Mesendoderm (in vitro differentiated cells): Measurements from ENCODE around the gene KLK5.
A peak's percentile ranks its signal among the peaks of the same experiment; 100 is the strongest.

Source experiments
- DNase-seq: peaks from one replicate; pipeline ENCODE4 v3.0.0; 2013
- H2AK5ac ChIP-seq: 2 replicates; pipeline ENCODE4 v1.6.1; 2013; ENCODE audit warnings: low read length, inconsistent platforms
- H2BK120ac ChIP-seq: 2 replicates; pipeline ENCODE4 v1.6.1; 2013; ENCODE audit warnings: low read depth, mild to moderate bottlenecking, low read length, moderate library complexity, mixed read lengths
- H2BK15ac ChIP-seq: replicated peaks from 2 replicates; pipeline ENCODE4 v1.6.1; 2013; ENCODE audit warnings: low read depth, mild to moderate bottlenecking, moderate library complexity
- H2BK5ac ChIP-seq: 2 replicates; pipeline ENCODE4 v1.6.1; 2013; ENCODE audit warnings: low read length, inconsistent platforms
- H3K18ac ChIP-seq: 2 replicates; pipeline ENCODE4 v1.6.1; 2013; ENCODE audit warnings: mild to moderate bottlenecking, low read length, mixed read lengths
- H3K23ac ChIP-seq: one replicate; pipeline ENCODE4 v1.6.1; 2013; ENCODE audit warnings: low read length
- H3K27ac ChIP-seq: 2 replicates; pipeline ENCODE4 v1.5.1; 2013; ENCODE audit warnings: low read depth, mild to moderate bottlenecking, inconsistent platforms, low read length, moderate library complexity
- H3K27me3 ChIP-seq: 2 replicates; pipeline ENCODE4 v1.6.1; 2013; ENCODE audit warnings: low read length, control low read depth, mild to moderate bottlenecking, inconsistent platforms; ENCODE audit not compliant: insufficient read depth, poor library complexity
- H3K36me3 ChIP-seq: 2 replicates; pipeline ENCODE4 v1.6.1; 2013; ENCODE audit warnings: low read length, inconsistent platforms; ENCODE audit not compliant: control insufficient read depth, insufficient read depth
- H3K4ac ChIP-seq: one replicate; pipeline ENCODE4 v1.6.1; 2013; ENCODE audit warnings: low read depth, mild to moderate bottlenecking, low read length, moderate library complexity
- H3K4me1 ChIP-seq: 2 replicates; pipeline ENCODE4 v1.6.1; 2013; ENCODE audit warnings: low read depth, low read length, inconsistent platforms; ENCODE audit not compliant: control insufficient read depth
- H3K4me2 ChIP-seq: 2 replicates; pipeline ENCODE4 v1.6.1; 2013; ENCODE audit warnings: low read length
- H3K4me3 ChIP-seq: 2 replicates; pipeline ENCODE4 v1.5.1; 2013; ENCODE audit warnings: mild to moderate bottlenecking, low read length
- H3K56ac ChIP-seq: one replicate; pipeline ENCODE4 v1.6.1; 2013; ENCODE audit warnings: low read length
- H3K79me1 ChIP-seq: 2 replicates; pipeline ENCODE4 v1.6.1; 2013; ENCODE audit warnings: low read length, inconsistent platforms
- H3K79me2 ChIP-seq: 2 replicates; pipeline ENCODE4 v1.6.1; 2013; ENCODE audit warnings: mild to moderate bottlenecking, low read length; ENCODE audit not compliant: control insufficient read depth, insufficient read depth
- H3K9ac ChIP-seq: 2 replicates; pipeline ENCODE4 v1.6.1; 2013; ENCODE audit warnings: low read length, inconsistent platforms
- H4K5ac ChIP-seq: one replicate; pipeline ENCODE4 v1.6.1; 2013; ENCODE audit warnings: low read length
- H4K8ac ChIP-seq: one replicate; pipeline ENCODE4 v1.6.1; 2013; ENCODE audit warnings: low read depth, mild to moderate bottlenecking, control low read depth, low read length, moderate library complexity
- WGBS: extraction: QIAGEN DNeasy Blood & Tissue Kit; methylation state at CpG from one replicate; pipeline ENCODE4 v1.1.7; 2013; ENCODE audit warnings: low lambda C conversion rate, missing lambda C conversion rate; ENCODE audit not compliant: insufficient coverage; ENCODE audit errors: extremely low coverage; 5-methylcytosine and 5-hydroxymethylcytosine counted together

Gene KLK5

DNA sequence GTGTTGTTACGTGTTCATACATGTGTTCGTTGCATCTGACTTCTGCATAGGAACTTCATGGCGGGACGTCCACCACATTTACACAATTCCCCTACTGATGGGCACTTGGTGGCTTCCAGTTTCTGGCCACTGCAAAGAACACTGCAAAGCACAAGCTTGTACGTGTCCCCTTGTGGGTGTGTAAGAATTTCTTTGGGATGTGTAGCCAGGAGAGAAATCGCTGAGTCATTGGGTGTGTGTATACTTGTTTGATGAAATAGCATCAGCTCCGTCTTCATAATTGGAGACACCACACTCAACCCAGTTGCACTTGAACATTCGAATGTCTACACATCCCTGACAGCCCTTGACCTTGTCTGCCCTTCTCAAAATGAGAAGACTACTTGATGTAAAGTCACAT lies 19.2 kb downstream of the KLK5 start:
- H3K79me2 ChIP-seq: no peaks in the 10 kb centered on the region
- no peak overlapping the region for H2BK15ac ChIP-seq
- H3K23ac ChIP-seq: no peak overlapping the region
- no peaks in the 10 kb centered on the region for H3K79me1 ChIP-seq
- no peak overlapping the region for H3K4me2 ChIP-seq
- H3K4me1 ChIP-seq: no peaks in the 10 kb centered on the region
- no peak overlapping the region for H3K4me3 ChIP-seq
- H3K36me3 ChIP-seq: no peaks in the 10 kb centered on the region
- H3K27ac ChIP-seq: no peak overlapping the region
- no peak overlapping the region for H3K18ac ChIP-seq
- DNase-seq: no peak
- H3K27me3 ChIP-seq: no peaks in the 10 kb centered on the region
- no CpG with 5 or more reads among the region's 8 CpGs for WGBS
- no peak overlapping the region for H4K8ac ChIP-seq
- no peak overlapping the region for H2BK120ac ChIP-seq
- no peak overlapping the region for H3K4ac ChIP-seq
- no peak overlapping the region for H4K5ac ChIP-seq
- H3K9ac ChIP-seq: no peak overlapping the region
- no peak overlapping the region for H2BK5ac ChIP-seq
- H2AK5ac ChIP-seq: no peak overlapping the region
- no peak overlapping the region for H3K56ac ChIP-seq

DNA sequence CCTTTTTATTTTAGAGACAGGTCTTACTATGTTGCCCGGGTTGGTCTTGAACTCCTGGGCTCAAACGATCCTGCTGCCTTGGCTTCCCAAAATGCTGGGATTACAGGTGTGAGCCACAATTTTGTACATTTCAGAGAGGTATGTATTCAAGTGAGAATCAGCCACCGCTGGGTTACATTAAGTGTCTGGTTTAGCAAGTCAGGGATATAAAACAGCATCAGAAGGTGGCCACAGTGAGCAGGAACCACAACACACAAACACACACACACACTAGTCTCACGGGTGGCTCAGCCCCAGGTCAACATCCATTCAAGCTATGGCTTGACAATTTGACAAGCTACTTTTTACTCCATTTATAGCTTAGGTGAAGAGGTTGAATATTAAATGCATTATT lies 20.2 kb downstream of the KLK5 start:
- no peak overlapping the region for H4K5ac ChIP-seq
- H3K27me3 ChIP-seq: no peaks in the 10 kb centered on the region
- H3K79me1 ChIP-seq: no peaks in the 10 kb centered on the region
- no peaks in the 10 kb centered on the region for H3K4me1 ChIP-seq
- no peak overlapping the region for H2BK15ac ChIP-seq
- H3K56ac ChIP-seq: no peak overlapping the region
- H3K36me3 ChIP-seq: no peaks in the 10 kb centered on the region
- no peak overlapping the region for H3K4ac ChIP-seq
- H3K4me3 ChIP-seq: no peak overlapping the region
- no peak overlapping the region for H2BK5ac ChIP-seq
- H2BK120ac ChIP-seq: no peak overlapping the region
- no peak for DNase-seq
- no peak overlapping the region for H3K4me2 ChIP-seq
- H2AK5ac ChIP-seq: no peak overlapping the region
- no peak overlapping the region for H3K9ac ChIP-seq
- no peak overlapping the region for H3K27ac ChIP-seq
- no peak overlapping the region for H3K18ac ChIP-seq
- no peak overlapping the region for H3K23ac ChIP-seq
- H4K8ac ChIP-seq: no peak overlapping the region
- no CpG with 5 or more reads among the region's 4 CpGs for WGBS
- no peaks in the 10 kb centered on the region for H3K79me2 ChIP-seq

DNA sequence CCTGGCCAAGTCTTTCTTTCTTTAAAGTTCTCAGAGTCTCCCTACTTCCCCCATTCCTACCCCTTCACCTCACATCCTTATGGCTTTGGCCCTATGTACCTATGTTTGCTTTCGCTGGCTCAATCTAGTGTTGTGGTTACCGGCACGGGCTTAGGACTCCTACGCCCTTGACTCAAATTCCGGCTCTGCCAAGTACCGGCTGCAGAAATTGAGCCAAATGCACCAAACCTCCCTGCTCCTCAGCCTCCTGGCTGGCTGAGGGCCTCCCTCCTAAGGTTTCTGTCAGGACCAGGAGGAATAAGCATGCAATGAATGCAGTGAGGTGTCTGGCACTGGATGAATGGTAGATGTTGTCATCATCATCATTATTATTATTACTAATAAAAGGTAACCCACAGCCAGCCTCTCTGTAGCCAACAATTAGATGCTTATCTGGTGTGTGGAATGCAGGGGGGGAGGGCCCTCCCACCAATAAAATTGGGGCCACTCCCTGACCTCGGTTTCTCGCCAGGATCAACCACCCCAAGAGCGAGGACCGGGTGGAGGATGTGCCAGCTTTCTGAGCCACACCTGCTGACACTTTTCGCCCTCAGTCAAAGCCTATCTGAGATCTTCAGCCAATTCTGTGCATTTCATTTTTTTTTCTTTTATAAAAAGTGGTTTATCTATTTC lies 20.7 kb downstream of the KLK5 start:
- Histone ChIP-seq H2BK120ac (no peak overlapping the region), H3K18ac (no peak overlapping the region), H2BK15ac (no peak overlapping the region), H3K36me3 (no peaks in the 10 kb centered on the region), H3K79me1 (no peaks in the 10 kb centered on the region), H3K23ac (no peak overlapping the region), H3K79me2 (no peaks in the 10 kb centered on the region), H2BK5ac (no peak overlapping the region), H2AK5ac (no peak overlapping the region), H3K56ac (no peak overlapping the region), H3K4ac (no peak overlapping the region), H3K27ac (no peak overlapping the region), H4K5ac (no peak overlapping the region), H3K4me1 (no peaks in the 10 kb centered on the region), H4K8ac (no peak overlapping the region), H3K4me3 (no peak overlapping the region), H3K27me3 (no peaks in the 10 kb centered on the region), H3K4me2 (no peak overlapping the region), H3K9ac (no peak overlapping the region)
- DNase-seq: no peak
- no CpG with 5 or more reads among the region's 11 CpGs for WGBS

DNA sequence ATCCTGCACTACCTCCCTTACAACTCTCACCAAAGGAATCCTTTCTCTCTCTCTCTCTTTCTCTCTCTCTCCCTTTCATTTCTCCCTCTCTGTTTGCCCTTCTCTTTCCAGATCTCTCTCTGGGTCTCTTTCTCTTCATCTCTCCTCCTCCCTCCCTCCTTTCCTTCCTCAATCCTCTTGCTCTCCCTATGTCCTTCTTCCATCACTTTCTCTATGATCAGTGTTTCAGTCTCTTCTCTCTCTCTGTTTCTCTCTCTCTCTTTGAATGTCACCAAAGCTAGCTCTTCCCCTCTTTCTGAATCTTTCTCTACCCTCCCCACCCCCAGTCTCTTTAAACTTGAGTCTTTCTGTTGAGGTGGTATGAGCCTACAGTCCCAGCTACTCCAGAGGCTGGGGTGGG lies 21.8 kb downstream of the KLK5 start:
- Histone ChIP-seq H3K36me3 (no peaks in the 10 kb centered on the region), H3K56ac (no peak overlapping the region), H3K79me2 (no peaks in the 10 kb centered on the region), H2BK5ac (no peak overlapping the region), H3K27me3 (no peaks in the 10 kb centered on the region), H2AK5ac (no peak overlapping the region), H3K9ac (no peak overlapping the region), H3K27ac (no peak overlapping the region), H3K4ac (no peak overlapping the region), H4K5ac (no peak overlapping the region), H2BK120ac (no peak overlapping the region), H2BK15ac (no peak overlapping the region), H3K18ac (no peak overlapping the region), H3K4me1 (no peaks in the 10 kb centered on the region), H4K8ac (no peak overlapping the region), H3K4me2 (no peak overlapping the region), H3K23ac (no peak overlapping the region), H3K4me3 (no peak overlapping the region), H3K79me1 (no peaks in the 10 kb centered on the region)
- no peak for DNase-seq

DNA sequence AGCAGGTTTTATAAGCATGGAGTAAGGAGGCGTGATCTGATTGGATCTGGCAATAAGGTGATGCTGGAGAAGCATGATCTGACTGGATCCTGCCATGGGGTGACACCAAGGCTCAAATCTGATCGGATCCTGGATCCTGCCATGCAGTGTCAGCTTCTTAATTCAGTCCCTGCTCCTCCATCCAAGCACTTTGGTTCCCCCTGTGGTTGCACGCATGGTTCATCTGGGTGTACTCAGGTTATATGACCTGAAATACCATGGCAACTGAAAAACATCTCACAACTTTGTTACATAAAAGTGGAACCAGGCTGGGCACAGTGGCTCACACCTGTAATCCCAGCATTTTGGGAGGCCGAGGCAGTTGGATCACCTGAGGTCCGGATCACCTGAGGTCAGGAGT lies 24.0 kb downstream of the KLK5 start:
- H3K4ac ChIP-seq: no peak overlapping the region
- H3K27ac ChIP-seq: no peak overlapping the region
- no peak overlapping the region for H2BK5ac ChIP-seq
- peak; percentile 50 for DNase-seq
- H3K9ac ChIP-seq: no peak overlapping the region
- H3K79me2 ChIP-seq: no peaks in the 10 kb centered on the region
- H2BK120ac ChIP-seq: no peak overlapping the region
- no peak overlapping the region for H3K4me2 ChIP-seq
- no CpG with 5 or more reads among the region's 5 CpGs for WGBS
- no peaks in the 10 kb centered on the region for H3K36me3 ChIP-seq
- no peaks in the 10 kb centered on the region for H3K4me1 ChIP-seq
- H2BK15ac ChIP-seq: no peak overlapping the region
- no peak overlapping the region for H3K18ac ChIP-seq
- no peak overlapping the region for H3K23ac ChIP-seq
- no peaks in the 10 kb centered on the region for H3K79me1 ChIP-seq
- H3K27me3 ChIP-seq: no peaks in the 10 kb centered on the region
- H4K5ac ChIP-seq: no peak overlapping the region
- H2AK5ac ChIP-seq: no peak overlapping the region
- no peak overlapping the region for H3K4me3 ChIP-seq
- no peak overlapping the region for H3K56ac ChIP-seq
- no peak overlapping the region for H4K8ac ChIP-seq

DNA sequence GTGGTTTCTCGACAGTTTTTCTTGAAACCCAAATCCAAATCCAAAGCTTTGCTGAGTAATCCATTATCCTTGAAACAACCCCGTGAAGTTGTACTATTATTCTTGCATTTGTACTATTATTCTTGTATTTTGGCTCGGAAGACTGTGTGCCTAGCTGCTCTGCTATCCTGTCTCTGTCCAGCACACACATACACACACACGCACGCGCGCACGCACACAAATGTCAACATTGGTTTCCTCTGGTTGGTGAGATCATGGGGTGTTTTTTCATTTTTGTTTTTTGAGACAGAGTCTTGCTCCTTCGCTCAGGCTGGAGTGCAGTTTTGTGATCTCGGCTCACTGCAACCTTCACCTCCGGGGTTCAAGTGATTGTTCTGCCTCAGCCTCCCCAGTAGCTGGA lies 26.7 kb downstream of the KLK5 start:
- no CpG with 5 or more reads among the region's 11 CpGs for WGBS
- no peak overlapping the region for H3K56ac ChIP-seq
- H3K27me3 ChIP-seq: no peaks in the 10 kb centered on the region
- DNase-seq: no peak
- H4K8ac ChIP-seq: no peak overlapping the region
- H3K4me3 ChIP-seq: no peak overlapping the region
- no peaks in the 10 kb centered on the region for H3K79me2 ChIP-seq
- H3K36me3 ChIP-seq: no peaks in the 10 kb centered on the region
- no peaks in the 10 kb centered on the region for H3K79me1 ChIP-seq
- H3K4me2 ChIP-seq: no peak overlapping the region
- no peak overlapping the region for H4K5ac ChIP-seq
- H3K18ac ChIP-seq: no peak overlapping the region
- no peak overlapping the region for H2BK15ac ChIP-seq
- no peak overlapping the region for H3K9ac ChIP-seq
- no peak overlapping the region for H3K27ac ChIP-seq
- H2AK5ac ChIP-seq: no peak overlapping the region
- no peak overlapping the region for H2BK120ac ChIP-seq
- no peaks in the 10 kb centered on the region for H3K4me1 ChIP-seq
- H2BK5ac ChIP-seq: no peak overlapping the region
- no peak overlapping the region for H3K4ac ChIP-seq
- H3K23ac ChIP-seq: no peak overlapping the region
